Measurements from ENCODE around the gene SLC6A12.

The SLC6A12 gene

DNA sequence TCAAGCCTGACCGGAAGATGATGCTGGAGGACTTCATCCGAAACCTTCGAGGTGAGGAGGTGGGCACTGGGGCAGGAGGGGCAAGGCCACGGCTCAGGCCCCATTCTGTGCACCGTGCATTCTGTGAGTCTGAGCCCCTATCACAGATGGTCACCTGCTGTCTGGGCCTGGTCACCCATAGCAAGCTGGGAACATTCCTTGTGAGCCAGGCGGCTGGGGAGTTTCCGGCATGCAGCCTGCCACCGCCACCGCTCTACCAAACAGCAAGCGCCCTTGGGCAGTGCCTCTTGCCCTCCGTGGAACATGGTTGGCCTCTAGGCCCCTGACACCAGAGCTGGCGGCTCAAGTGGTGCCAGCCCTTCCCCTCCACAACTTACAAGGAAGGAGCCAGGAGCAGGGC lies 56.3 kb downstream of the SLC6A12 start:
- no peak for DNase-seq

- no peak for DNase-seq
These were observed 57.0 kb downstream of the SLC6A12 start for GRCh38 chr12:156945-157344.

- DNase-seq: no peak
These were observed 58.3 kb downstream of the SLC6A12 start for GRCh38 chr12:155646-156045.

DNA sequence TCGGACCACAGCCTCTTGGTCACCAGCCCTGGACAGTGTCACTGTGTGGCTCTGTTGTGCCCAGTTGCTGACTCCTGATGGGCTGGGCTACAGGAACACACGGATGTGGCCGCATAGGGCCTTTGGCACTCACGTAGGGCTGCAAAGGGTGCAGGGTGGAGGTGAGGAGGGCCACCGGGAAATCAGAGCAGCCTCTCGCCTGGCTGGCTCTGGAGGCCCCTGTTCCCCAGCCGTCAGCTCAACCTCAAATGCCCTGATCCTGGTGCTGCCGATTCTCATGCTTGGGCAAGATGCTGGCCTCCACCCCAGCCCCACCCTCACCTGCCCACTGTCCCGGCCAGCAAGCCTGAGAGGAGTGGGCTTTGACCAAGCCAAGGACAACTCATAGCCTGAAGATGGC lies 59.0 kb downstream of the SLC6A12 start:
- DNase-seq: no peak

DNA sequence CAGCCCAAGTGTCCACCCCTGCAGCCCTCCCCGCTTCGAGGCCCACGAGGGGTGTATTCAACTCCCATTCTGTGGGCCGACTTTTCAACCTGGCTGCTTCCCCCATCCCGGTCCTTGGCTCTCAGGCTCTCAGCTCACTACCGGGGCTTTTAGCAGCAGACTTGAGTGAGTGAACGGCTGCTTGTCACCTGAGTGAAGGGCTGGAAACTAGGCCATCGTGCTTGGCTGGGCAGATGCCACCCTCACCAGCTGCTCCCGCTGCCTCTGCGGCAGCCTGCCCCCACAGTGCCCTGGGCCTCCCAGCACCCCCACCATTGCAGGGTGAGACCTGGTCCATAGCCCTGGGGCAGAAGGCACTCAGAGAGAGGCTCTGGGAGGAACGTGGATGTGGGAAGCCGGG lies 59.9 kb downstream of the SLC6A12 start:
- DNase-seq: no peak

DNA sequence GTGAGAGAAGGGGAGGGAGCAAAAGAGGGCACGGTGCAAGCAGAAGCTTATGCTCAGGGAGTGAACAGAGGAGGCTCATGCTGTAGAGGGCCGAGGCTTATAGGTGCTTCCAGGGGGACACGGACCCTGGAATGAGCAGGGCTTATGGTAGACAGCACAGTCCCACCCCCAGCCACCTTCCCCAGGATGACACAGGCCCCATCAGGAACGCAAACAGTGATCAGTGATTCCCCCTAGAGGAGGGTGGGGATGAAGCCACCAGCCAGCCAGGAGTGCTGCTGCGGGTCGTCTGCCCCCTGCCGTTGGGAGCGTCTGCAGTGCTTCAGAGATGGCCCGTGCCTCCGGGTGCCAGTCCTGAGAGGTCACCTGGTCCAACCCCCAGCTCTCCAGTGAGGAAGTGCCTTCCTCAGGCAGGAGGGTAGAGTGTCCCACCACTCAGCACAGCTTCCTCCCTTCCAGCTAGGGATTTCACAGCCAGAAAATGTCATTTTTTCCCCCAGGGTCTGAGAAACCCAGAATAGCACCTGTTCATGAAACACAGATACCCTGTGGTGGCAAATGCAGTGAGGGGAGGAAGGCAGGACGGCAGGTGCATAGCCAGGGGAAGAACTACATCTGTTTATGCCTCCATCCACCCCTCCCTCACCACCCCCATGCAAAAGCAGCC lies 60.7 kb downstream of the SLC6A12 start:
- DNase-seq: peak; percentile 57

DNA sequence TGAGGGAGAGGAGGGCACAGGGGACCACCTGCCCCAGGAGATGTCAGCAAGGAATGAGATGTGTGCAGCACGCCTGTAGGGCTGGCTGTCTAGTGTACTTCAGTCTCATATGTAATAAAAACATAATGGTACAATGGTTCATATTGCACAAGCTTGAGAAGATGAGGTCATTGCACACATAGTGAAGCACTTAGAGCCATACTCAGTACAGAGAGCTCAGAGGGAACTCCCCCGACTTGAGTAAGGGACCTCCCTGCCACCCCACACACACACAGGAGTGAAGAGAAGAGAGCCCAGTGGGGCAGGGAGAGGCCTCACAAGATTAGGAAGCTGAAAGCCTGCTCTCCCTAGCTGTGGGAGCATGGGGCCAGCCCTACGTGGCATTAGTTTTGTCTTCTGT lies 61.5 kb downstream of the SLC6A12 start:
- no peak for DNase-seq

GRCh38 chr12:151579-151978 lies 62.4 kb downstream of the SLC6A12 start:
- DNase-seq: no peak

- no peak for DNase-seq
These were observed 65.1 kb downstream of the SLC6A12 start for GRCh38 chr12:148676-149416.

GRCh38 chr12:147242-147641 lies 66.7 kb downstream of the SLC6A12 start:
- DNase-seq: no peak

GRCh38 chr12:145369-145960 lies 68.5 kb downstream of the SLC6A12 start:
- no peak for DNase-seq

DNA sequence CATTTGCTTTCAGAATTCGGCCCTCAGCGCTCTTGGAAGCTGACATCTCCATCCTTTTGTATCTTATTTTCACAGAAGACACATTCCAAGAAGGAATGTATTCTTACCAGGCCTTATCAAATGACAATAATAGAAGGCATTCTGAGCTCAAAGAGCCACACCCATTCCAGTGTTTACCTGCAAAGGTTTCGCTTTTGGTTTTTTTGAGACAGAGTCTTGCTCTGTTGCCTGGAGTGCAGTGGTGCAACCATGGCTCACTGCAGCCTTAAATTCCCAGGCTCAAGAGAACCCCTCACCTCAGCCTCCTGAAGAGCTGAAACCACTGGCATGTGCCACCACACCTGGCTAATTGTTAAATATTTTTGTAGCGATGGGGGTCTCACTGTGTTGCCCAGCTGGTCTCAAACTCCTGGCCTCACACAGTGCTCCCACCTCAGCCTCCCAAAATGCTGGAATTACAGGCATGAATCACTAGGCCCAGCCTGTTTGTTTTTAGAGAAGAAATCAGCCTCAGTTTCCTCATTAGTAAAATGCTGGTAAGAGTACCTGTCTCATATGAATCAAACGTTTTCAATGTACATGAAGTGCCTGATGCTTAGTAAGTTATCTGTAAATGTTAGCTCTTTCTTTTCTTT lies 69.2 kb downstream of the SLC6A12 start:
- DNase-seq: no peak

DNA sequence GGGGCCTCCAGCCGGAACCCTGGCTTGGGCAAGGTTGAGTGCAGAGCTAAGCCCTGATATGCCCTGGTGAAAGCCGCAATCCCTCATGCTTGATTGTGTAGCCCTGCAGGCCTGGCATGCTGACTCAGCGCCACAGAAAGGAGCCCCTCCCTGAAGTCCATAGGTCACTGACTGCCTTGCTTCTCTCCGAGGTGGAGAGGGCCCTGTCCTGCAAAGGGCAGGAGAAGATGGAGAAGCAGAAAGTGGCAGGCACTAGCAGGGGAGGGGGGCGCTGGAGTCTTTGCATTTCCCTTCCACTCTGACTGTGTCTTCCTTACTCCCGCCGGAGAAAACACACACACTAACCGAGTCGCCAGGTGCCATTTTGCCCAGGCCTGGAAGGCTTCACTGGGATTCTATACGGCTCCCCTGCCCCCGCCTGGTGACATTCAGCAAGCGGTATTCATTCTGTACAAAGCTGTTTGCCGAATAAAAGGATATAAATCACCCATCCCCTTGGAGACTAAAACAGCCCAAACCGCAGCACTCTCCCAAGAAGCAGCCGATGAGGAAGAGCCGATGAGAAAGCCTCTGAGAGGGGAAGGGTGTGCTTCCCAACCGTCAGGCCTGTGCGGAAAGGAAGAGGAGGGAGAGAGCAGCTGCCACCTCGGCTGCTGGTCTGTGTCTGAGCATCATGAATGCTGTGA lies 69.8 kb downstream of the SLC6A12 start:
- DNase-seq: no peak

DNA sequence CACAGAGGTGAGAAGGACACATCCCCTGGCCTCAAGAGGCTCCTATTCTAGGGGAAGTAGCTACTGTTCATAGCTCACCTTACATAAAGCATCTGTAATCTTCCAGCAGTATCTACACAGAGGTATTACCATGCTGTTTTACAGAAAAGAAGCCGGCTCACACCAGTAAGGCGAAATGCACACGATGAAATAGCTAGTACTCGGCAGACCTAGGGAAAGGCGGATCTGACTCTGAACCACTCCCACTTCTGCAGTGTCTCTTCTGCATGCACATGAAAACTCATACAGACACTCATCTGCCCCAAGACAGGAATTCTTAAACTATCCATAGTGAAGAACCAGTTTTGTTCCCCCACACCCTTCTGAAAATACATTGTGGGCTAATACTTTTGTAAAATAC lies 73.8 kb downstream of the SLC6A12 start:
- no peak for DNase-seq

All from EL (cell line).